HL-60 (cell line): ENCODE data around the gene KCNC1.

Source experiments
- DNase-seq, 2 experiments: peaks; one replicate each; pipeline ENCODE4 v3.0.0-alpha.2; 2010 to 2020; ENCODE audit warnings: low read depth in 1 of 2, low spot score in 1 of 2
- H3K27ac ChIP-seq: fragments of 250-450 bp; sonication (Bioruptor Pico); replicated peaks from 2 replicates; pipeline ENCODE4 v1.5.1; 2020; ENCODE audit warnings: mild to moderate bottlenecking, moderate library complexity
- H3K27me3 ChIP-seq: fragments of 250-450 bp; sonication (Bioruptor Pico); 2 replicates; pipeline ENCODE4 v1.5.1; 2021; ENCODE audit warnings: mild to moderate bottlenecking, moderate library complexity; ENCODE audit not compliant: insufficient read depth, poor library complexity, severe bottlenecking
- H3K4me3 ChIP-seq: replicated peaks from 2 replicates; pipeline ENCODE4 v1.5.1; 2011; ENCODE audit warnings: mild to moderate bottlenecking, control low read depth, low read length; ENCODE audit not compliant: insufficient read depth
- CTCF ChIP-seq: IDR thresholded peaks from one replicate; pipeline ENCODE4 v1.5.1; 2011; ENCODE audit warnings: low read length, control low read depth, inconsistent platforms; ENCODE audit not compliant: insufficient read depth
- GABPA ChIP-seq: IDR thresholded peaks from 2 replicates; pipeline ENCODE4 v1.6.1; 2012; ENCODE audit warnings: low read depth
- POLR2AphosphoS5 ChIP-seq: IDR thresholded peaks from 2 replicates; pipeline ENCODE4 v1.6.1; 2012; ENCODE audit warnings: low read depth
- REST ChIP-seq: IDR thresholded peaks from 2 replicates; pipeline ENCODE4 v1.6.1; 2012; ENCODE audit warnings: low read depth; ENCODE audit not compliant: insufficient replicate concordance
- SPI1 ChIP-seq: IDR thresholded peaks from 2 replicates; pipeline ENCODE4 v1.6.1; 2012; ENCODE audit warnings: low read depth, mild to moderate bottlenecking, borderline replicate concordance

Gene KCNC1

GRCh38 chr11:17725174-17725573, 9.4 kb upstream of the KCNC1 start:
- H3K27ac ChIP-seq = no peak overlapping the region
- TF ChIP-seq POLR2AphosphoS5 = no peak
- TF ChIP-seq REST = no peak
- TF ChIP-seq GABPA = no peak
- peak; percentile 29 for TF ChIP-seq SPI1
- no peak for DNase-seq
- H3K27me3 ChIP-seq = peaks cover 26% of the 10 kb centered on the region
- H3K4me3 ChIP-seq = no peak overlapping the region

GRCh38 chr11:17730137-17730536, 4.4 kb upstream of the KCNC1 start:
- H3K27me3 ChIP-seq = peaks cover 9% of the 10 kb centered on the region
- H3K4me3 ChIP-seq = no peak overlapping the region
- no peak for DNase-seq
- no peak for TF ChIP-seq GABPA
- no peak for TF ChIP-seq SPI1
- TF ChIP-seq CTCF = no peak
- no peak for TF ChIP-seq REST
- TF ChIP-seq POLR2AphosphoS5 = no peak
- no peak overlapping the region for H3K27ac ChIP-seq

- Histone ChIP-seq H3K27me3 (peaks cover 15% of the 10 kb centered on the region), H3K4me3 (no peak overlapping the region), H3K27ac (no peak overlapping the region)
- peak; percentile 79 for TF ChIP-seq CTCF
- no peak for TF ChIP-seq POLR2AphosphoS5
- no peak for TF ChIP-seq SPI1
- no peak for TF ChIP-seq GABPA
- no peak for TF ChIP-seq REST
- DNase-seq = peak in 1 of 2 experiments; percentile 62
Measured at GRCh38 chr11:17730608-17731462, 3.7 kb upstream of the KCNC1 start.
